Lower leg skin (tissue), 3 donors: Measurements from ENCODE around the gene TMPRSS3.

ENCODE experiments used
- CTCF ChIP-seq, 3 donors: fragments of 450-650 bp; IDR thresholded peaks; one replicate each; pipeline ENCODE4 v1.5.1; 2016; ENCODE audit warnings: antibody characterized with exemption in 3 of 3, mild to moderate bottlenecking in 3 of 3, moderate library complexity in 2 of 3
- POLR2A ChIP-seq, 2 donors: fragments of 450-650 bp; IDR thresholded peaks; one replicate each; pipeline ENCODE4 v1.6.1; 2016 to 2017; ENCODE audit warnings: antibody characterized with exemption in 2 of 2, mild to moderate bottlenecking in 1 of 2, moderate library complexity in 1 of 2

GRCh38 chr21:42337276-42337675 lies 58.6 kb downstream of the TMPRSS3 start:
- TF ChIP-seq CTCF (IDR thresholded peaks at IDR 0.05) (no peak), POLR2A (IDR thresholded peaks at IDR 0.05) (no peak)
